H1 (cell line): ENCODE data around the gene PIF1. TPM values are rescaled to one million over a fixed set of nuclear protein-coding genes. Genes with fewer than 3 reads are reported as not detected.

Experiments
- CTCF ChIA-PET: fragments of 300-600 bp; sonication (Branson Sonifier 250); formaldehyde crosslinking; loops from one replicate; lab custom pipeline; 2021; ENCODE audit not compliant: partially characterized antibody; lab: Charles Lee
- POLR2A ChIA-PET: fragments of 300-600 bp; sonication (Branson Sonifier 250); formaldehyde crosslinking; loops from one replicate; lab custom pipeline; 2021; ENCODE audit warnings: inconsistent platforms; ENCODE audit not compliant: partially characterized antibody; lab: Charles Lee
- DNase-seq, 2 experiments: peaks; one replicate each; pipeline versions ENCODE4 v3.0.0 to v3.0.0-alpha.2; 2010 to 2022; ENCODE audit warnings: low spot score in 2 of 2, low read depth in 1 of 2, mixed read lengths in 1 of 2
- FAIRE-seq: peaks from 2 replicates; lab custom pipeline; 2011; peaks lifted over from hg19 to GRCh38; lab: Jason Lieb, UNC
- H2AFZ ChIP-seq: 2 replicates; pipeline ENCODE4 v1.8.1; 2012; ENCODE audit warnings: low read length, inconsistent platforms
- H2AK5ac ChIP-seq: 2 replicates; pipeline ENCODE4 v1.6.1; 2013; ENCODE audit warnings: low read depth, low read length
- H2BK120ac ChIP-seq: replicated peaks from 2 replicates; pipeline ENCODE3; 2013; ENCODE audit warnings: low read depth, low read length, inconsistent platforms
- H2BK12ac ChIP-seq: 2 replicates; pipeline ENCODE4 v1.6.1; 2013; ENCODE audit warnings: low read depth, low read length
- H2BK15ac ChIP-seq: 2 replicates; pipeline ENCODE4 v1.6.1; 2013; ENCODE audit warnings: low read length
- H2BK20ac ChIP-seq: 2 replicates; pipeline ENCODE4 v1.6.1; 2013; ENCODE audit warnings: low read length
- H2BK5ac ChIP-seq: 2 replicates; pipeline ENCODE4 v1.6.1; 2013; ENCODE audit warnings: low read depth, low read length
- H3K14ac ChIP-seq: 2 replicates; pipeline ENCODE4 v1.6.1; 2013; ENCODE audit warnings: inconsistent platforms; ENCODE audit not compliant: insufficient read length
- H3K18ac ChIP-seq: 2 replicates; pipeline ENCODE4 v1.6.1; 2013; ENCODE audit warnings: low read length; ENCODE audit errors: extremely low read depth
- H3K23ac ChIP-seq: 2 replicates; pipeline ENCODE4 v1.6.1; 2013; ENCODE audit warnings: inconsistent platforms; ENCODE audit not compliant: insufficient read length
- H3K23me2 ChIP-seq: 2 replicates; pipeline ENCODE4 v1.6.1; 2013; ENCODE audit warnings: low read depth, low read length
- H3K27ac ChIP-seq: 2 replicates; pipeline ENCODE4 v1.6.1; 2011; ENCODE audit warnings: low read depth, low read length, inconsistent platforms
- H3K27me3 ChIP-seq, 4 experiments: replicated peaks in 1 of 4; 1 replicate in 1 of 4; 2 replicates in 3 of 4; pipeline versions ENCODE4 v1.6.1 to v1.8.1; 2011 to 2013; ENCODE audit warnings: low read length in 3 of 4, mild to moderate bottlenecking in 3 of 4, inconsistent platforms in 2 of 4, mixed read lengths in 2 of 4, moderate library complexity in 1 of 4; ENCODE audit not compliant: control insufficient read depth in 3 of 4, insufficient read depth in 3 of 4; ENCODE audit errors: extremely low read depth in 1 of 4
- H3K36me3 ChIP-seq, 4 experiments: 2 replicates each; pipeline versions ENCODE4 v1.6.1 to v1.8.1; 2011 to 2013; ENCODE audit warnings: mild to moderate bottlenecking in 4 of 4, low read length in 3 of 4, moderate library complexity in 2 of 4, control low read depth in 1 of 4, inconsistent platforms in 1 of 4; ENCODE audit not compliant: insufficient read depth in 4 of 4, control insufficient read depth in 2 of 4
- H3K4ac ChIP-seq: replicated peaks from 2 replicates; pipeline ENCODE3; 2013; ENCODE audit warnings: low read length, low read depth, mixed read lengths, inconsistent platforms; ENCODE audit not compliant: insufficient read length
- H3K4me1 ChIP-seq, 4 experiments: replicated peaks in 1 of 4; 1 replicate in 1 of 4; 2 replicates in 3 of 4; pipeline versions ENCODE4 v1.6.1 to v1.8.1; 2011 to 2013; ENCODE audit warnings: low read length in 3 of 4, inconsistent platforms in 2 of 4, mixed read lengths in 1 of 4; ENCODE audit not compliant: insufficient read depth in 4 of 4, control insufficient read depth in 3 of 4
- H3K4me2 ChIP-seq, 2 experiments: 2 replicates each; pipeline versions ENCODE4 v1.6.1 to v1.8.1; 2011 to 2013; ENCODE audit warnings: low read depth in 2 of 2, low read length in 2 of 2, control low read depth in 1 of 2, inconsistent platforms in 1 of 2, mild to moderate bottlenecking in 1 of 2; ENCODE audit not compliant: insufficient read depth in 1 of 2
- H3K4me3 ChIP-seq, 4 experiments: fragments of 200-600, 300-600 bp in 1 of 4; sonication (generic), shearing (Covaris generic), sonication (Bioruptor Twin) in 1 of 4; 2 replicates each; pipeline versions ENCODE4 v1.5.1 to v1.8.1; 2011 to 2016; ENCODE audit warnings: low read length in 4 of 4, low read depth in 3 of 4, control low read depth in 2 of 4, inconsistent platforms in 2 of 4, mild to moderate bottlenecking in 2 of 4, mixed read lengths in 1 of 4, moderate library complexity in 1 of 4; ENCODE audit not compliant: insufficient read depth in 2 of 4; ENCODE audit errors: extremely low read depth in 1 of 4
- H3K56ac ChIP-seq: replicated peaks from 2 replicates; pipeline ENCODE3; 2013; ENCODE audit warnings: low read depth, mild to moderate bottlenecking, mixed read lengths, low read length, inconsistent platforms; ENCODE audit not compliant: insufficient read length
- H3K79me1 ChIP-seq: 2 replicates; pipeline ENCODE4 v1.6.1; 2013; ENCODE audit warnings: low read depth, low read length, control low read depth
- H3K79me2 ChIP-seq, 2 experiments: 2 replicates each; pipeline versions ENCODE4 v1.6.1 to v1.8.1; 2012 to 2013; ENCODE audit warnings: low read length in 2 of 2, mild to moderate bottlenecking in 2 of 2, inconsistent platforms in 1 of 2; ENCODE audit not compliant: insufficient read depth in 2 of 2, control insufficient read depth in 1 of 2
- H3K9ac ChIP-seq, 4 experiments: replicated peaks in 1 of 4; 1 replicate in 1 of 4; 2 replicates in 3 of 4; pipeline versions ENCODE4 v1.6.1 to v1.8.1; 2011 to 2013; ENCODE audit warnings: low read depth in 3 of 4, low read length in 3 of 4, control low read depth in 2 of 4, mild to moderate bottlenecking in 2 of 4, moderate library complexity in 2 of 4, inconsistent platforms in 1 of 4; ENCODE audit errors: extremely low read depth in 1 of 4
- H3K9me3 ChIP-seq, 2 experiments: 2 replicates each; pipeline versions ENCODE4 v1.6.1 to v1.8.1; 2012 to 2013; ENCODE audit warnings: mild to moderate bottlenecking in 2 of 2, moderate library complexity in 2 of 2, control low read depth in 1 of 2, inconsistent platforms in 1 of 2, low read depth in 1 of 2, low read length in 1 of 2, mixed read lengths in 1 of 2; ENCODE audit not compliant: insufficient read depth in 2 of 2
- H4K20me1 ChIP-seq, 2 experiments: replicated peaks in 1 of 2; 2 replicates each; pipeline versions ENCODE3 to v1.8.1; 2011 to 2013; ENCODE audit warnings: inconsistent platforms in 2 of 2, low read length in 2 of 2, mild to moderate bottlenecking in 1 of 2; ENCODE audit not compliant: insufficient read depth in 2 of 2, control insufficient read depth in 1 of 2
- H4K5ac ChIP-seq: 2 replicates; pipeline ENCODE4 v1.6.1; 2013; ENCODE audit warnings: low read length, low read depth, mixed read lengths, inconsistent platforms; ENCODE audit not compliant: insufficient read length
- H4K8ac ChIP-seq: 2 replicates; pipeline ENCODE4 v1.8.0; 2013; ENCODE audit warnings: mild to moderate bottlenecking, moderate library complexity, low read length, inconsistent platforms; ENCODE audit not compliant: insufficient read depth; ENCODE audit errors: extremely low read depth
- H4K91ac ChIP-seq: replicated peaks from 2 replicates; pipeline ENCODE3; 2013; ENCODE audit warnings: low read length, mixed read lengths, inconsistent platforms; ENCODE audit not compliant: insufficient read length
- JUND ChIP-seq: IDR thresholded peaks from 2 replicates; pipeline ENCODE4 v1.6.1; 2011; ENCODE audit warnings: mild to moderate bottlenecking, improper control_type of control experiment, low read length
- POLR2A ChIP-seq, 2 experiments: IDR thresholded peaks; 1 replicate in 1 of 2; 2 replicates in 1 of 2; pipeline ENCODE4 v1.6.1; 2011; ENCODE audit warnings: low read depth in 2 of 2, low read length in 2 of 2, mild to moderate bottlenecking in 2 of 2; ENCODE audit errors: control extremely low read depth in 1 of 2
- SAP30 ChIP-seq: fragments of 300-600 bp; sonication (generic); IDR thresholded peaks from 2 replicates; pipeline ENCODE4 v1.7.1; 2012; ENCODE audit warnings: low read length, moderate library complexity, mild to moderate bottlenecking, inconsistent platforms; ENCODE audit not compliant: insufficient read depth, insufficient replicate concordance
- USF2 ChIP-seq: IDR thresholded peaks from 2 replicates; pipeline ENCODE4 v1.6.1; 2011; ENCODE audit warnings: low read length, improper control_type of control experiment
- WGBS, 2 experiments: shearing (Covaris generic) in 1 of 2; methylation state at CpG; one replicate each; pipeline versions ENCODE4 v1.1.6 to v1.1.7; 2013 to 2015; ENCODE audit warnings: low lambda C conversion rate in 2 of 2, mixed read lengths in 2 of 2, inconsistent platforms in 1 of 2, low coverage in 1 of 2, missing lambda C conversion rate in 1 of 2; ENCODE audit not compliant: insufficient replicate concordance in 2 of 2, insufficient coverage in 1 of 2, insufficient read length in 1 of 2; ENCODE audit errors: extremely low coverage in 1 of 2, missing lambda C conversion rate in 1 of 2; 5-methylcytosine and 5-hydroxymethylcytosine counted together
- polyA plus RNA-seq, 7 experiments: library from polyadenylated mRNA; depleted of rRNA in 3 of 7; stranded (reverse) in 5 of 7; unstranded in 2 of 7; fragments of >200 nt in 5 of 7; fragments of 200-250 nt in 2 of 7; gene quantifications; 1 replicate in 5 of 7; 2 replicates in 1 of 7; 4 replicates in 1 of 7; pipeline versions ENCODE4 v1.2.1 to v1.2.3, GENCODE V29; 2011 to 2013; ENCODE audit warnings: missing spikeins in 2 of 7, mixed read lengths in 2 of 7
- total RNA-seq: library from RNA; stranded (reverse); fragmentation: NEBNext Ultra II Directional; extraction: Animal tissue kit (Norgen Biotek cat#: 25700); gene quantifications from 2 replicates; pipeline ENCODE4 v1.2.1, GENCODE V29; 2021

The PIF1 gene
- total and polyA plus RNA-seq, 2 of the 8 experiments (the other 6 are each of a cell fraction or from before 2014, with no cell fraction given): 73.3 to 138 TPM

- Histone ChIP-seq H3K9me3 (no peaks in the 10 kb centered on the region), H3K79me1 (peaks cover 12% of the 10 kb centered on the region), H3K36me3 (peaks cover 3 to 33% (median 12%) of the 10 kb centered on the region in 4 experiments; a peak in 5 of 8 replicates), H2AK5ac (no peak overlapping the region), H3K23me2 (no peaks in the 10 kb centered on the region), H3K56ac (no peak overlapping the region), H2BK120ac (no peak overlapping the region), H4K5ac (no peak overlapping the region), H4K91ac (no peak overlapping the region), H3K18ac (no peak overlapping the region), H3K14ac (no peak overlapping the region), H3K4ac (no peak overlapping the region), H2BK5ac (no peak overlapping the region), H4K20me1 (peaks cover 4 to 21% of the 10 kb centered on the region in 2 experiments), H3K4me3 (no peak overlapping the region), H2BK12ac (no peak overlapping the region), H2BK20ac (no peak overlapping the region), H3K9ac (no peak overlapping the region), H2AFZ (no peak overlapping the region), H3K23ac (no peak overlapping the region), H3K79me2 (peaks cover 0 to 55% of the 10 kb centered on the region in 2 experiments), H3K27ac (no peak overlapping the region), H4K8ac (no peak overlapping the region), H3K27me3 (no peaks in the 10 kb centered on the region), H3K4me2 (peak overlapping the region in 1 of 2 experiments; percentile 45; a peak in 1 of 4 replicates), H3K4me1 (peaks cover 8 to 18% (median 15%) of the 10 kb centered on the region in 4 experiments), H2BK15ac (no peak overlapping the region)
- DNase-seq: no peak
- ChIA-PET CTCF (interaction anchor here (0.8 to 1.9 kb wide), 10 partner anchors 9 to 158 kb away, joined by 3 to 10 read pairs (median 4); no protein-coding TSS in a partner anchor), POLR2A (interaction anchor here (0.7 to 1.8 kb wide), 7 partner anchors 10 to 101 kb away, joined by 3 to 5 read pairs (median 3); no protein-coding TSS in a partner anchor)
- WGBS, 2 experiments: 86% methylated on average over 4 of the region's 4 CpGs; no CpG with 5 or more reads in 1 of the 2 experiments
- FAIRE-seq: no peak
- TF ChIP-seq SAP30: peak; percentile 95
- no peak for TF ChIP-seq POLR2A (IDR thresholded peaks at IDR 0.05; ENCODE audit: control extremely low read depth in 1 of 2, low read depth in 2 of 2, low read length in 2 of 2)
- no peak for TF ChIP-seq JUND
- no peak for TF ChIP-seq USF2
These were observed 25.5 kb upstream of the PIF1 start for GRCh38 chr15:64850778-64851502.
